ENCODE measurements around the gene RSAD1. TPM values are rescaled to one million over a fixed set of nuclear protein-coding genes. Genes with fewer than 3 reads are reported as not detected.

The RSAD1 gene
- total RNA-seq (2022; extraction: Qiagen RNA extraction; ENCODE audit: low read depth) = 26.5 to 36.3 TPM (median 32.8 TPM) in 5 replicates

DNA sequence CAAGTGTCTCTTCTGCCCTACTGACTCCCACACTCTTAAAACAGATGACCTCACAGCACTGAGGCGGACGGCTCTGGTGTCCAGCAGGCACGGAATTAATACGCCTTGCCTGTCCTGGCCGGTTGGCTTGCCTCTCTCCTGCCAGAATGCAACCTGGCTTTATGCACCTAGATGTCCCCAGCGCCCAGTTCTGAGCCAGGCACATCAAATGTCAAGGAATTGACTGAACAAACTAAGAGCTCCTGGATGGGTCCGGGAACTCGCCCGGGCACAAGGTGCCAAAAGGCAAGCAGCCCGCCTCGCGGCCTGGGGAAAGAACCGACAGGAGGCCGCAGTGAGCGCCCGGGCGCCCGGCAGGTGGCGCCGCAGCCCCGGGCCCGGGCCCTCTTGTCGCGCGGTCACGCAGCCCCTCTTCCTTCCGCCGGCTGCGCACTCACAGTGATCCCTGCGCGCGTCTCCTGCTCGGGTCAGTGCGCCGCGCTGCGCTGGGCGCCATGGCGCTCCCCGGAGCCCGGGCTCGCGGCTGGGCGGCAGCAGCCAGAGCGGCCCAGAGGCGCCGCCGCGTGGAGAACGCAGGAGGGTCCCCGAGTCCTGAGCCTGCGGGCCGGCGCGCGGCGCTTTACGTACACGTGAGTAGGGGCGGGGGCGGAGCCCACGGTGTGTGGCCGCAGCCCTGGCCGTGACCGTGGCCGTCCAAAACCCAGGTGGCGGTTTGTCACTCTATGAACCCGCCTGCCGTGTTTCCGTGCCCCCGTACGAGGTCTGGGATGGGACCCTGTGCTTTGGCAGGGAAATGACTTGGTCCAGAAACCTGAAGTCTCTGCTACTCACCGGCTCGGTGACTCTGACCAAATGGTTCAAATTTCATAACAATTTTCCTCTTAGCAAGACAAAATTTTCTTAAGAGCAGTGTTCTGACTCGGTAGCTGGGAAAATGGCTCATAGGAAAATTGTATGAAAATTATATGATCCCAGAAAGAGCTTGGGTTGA, at the start of gene RSAD1:
RSAD1 (plus strand) TSS at position 470 of the 991 bp plus-strand sequence; CDS start at position 495, 25 bp downstream.

DNA sequence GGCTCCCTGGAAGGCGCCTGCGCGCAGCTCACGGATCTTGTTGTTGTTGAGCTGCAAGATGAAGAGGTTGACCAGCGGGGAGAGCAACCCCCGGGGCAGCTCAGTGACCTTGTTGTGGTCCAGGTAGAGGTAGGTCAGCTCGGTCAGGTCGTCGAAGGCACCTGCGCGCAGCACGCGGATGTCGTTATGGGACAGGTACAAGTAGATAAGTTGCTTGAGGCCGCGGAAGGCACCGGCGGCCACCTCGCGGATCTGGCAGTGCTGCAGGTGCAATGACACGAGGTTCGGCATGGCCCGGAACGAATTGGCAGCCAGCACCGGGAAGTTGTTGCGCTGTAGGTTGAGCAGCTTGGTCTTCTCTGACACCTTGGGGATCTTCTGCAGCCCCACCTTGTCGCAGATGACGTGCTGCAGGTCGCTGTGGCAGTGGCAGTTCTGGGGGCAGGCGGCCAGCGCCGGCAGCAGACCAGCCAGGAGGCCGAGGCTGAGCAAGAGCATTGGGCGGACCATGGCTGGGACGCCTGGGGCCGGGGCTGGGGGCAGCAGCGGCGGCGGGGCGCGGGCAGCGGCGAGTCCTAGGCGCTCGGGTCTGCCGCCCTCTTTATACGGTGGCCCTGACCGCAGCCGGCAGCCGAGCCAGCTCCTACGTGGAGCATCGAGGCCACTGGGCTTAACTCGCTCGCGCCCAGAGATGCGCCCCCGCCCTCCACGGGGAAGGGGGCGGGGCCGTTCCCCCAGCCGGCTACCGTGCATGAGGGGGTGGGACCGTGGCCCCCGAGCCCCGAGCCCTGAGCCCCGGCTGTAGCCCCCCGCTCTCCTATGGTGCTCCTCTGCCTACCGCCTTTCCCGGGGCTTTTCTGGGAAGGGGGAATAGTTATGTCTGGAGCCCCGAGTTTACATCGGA, 10.1 kb upstream of the RSAD1 start, which contains the start of gene CHAD:
CHAD (minus strand) TSS at position 577 of the 904 bp plus-strand sequence; CDS start at position 510, 67 bp downstream.

DNA sequence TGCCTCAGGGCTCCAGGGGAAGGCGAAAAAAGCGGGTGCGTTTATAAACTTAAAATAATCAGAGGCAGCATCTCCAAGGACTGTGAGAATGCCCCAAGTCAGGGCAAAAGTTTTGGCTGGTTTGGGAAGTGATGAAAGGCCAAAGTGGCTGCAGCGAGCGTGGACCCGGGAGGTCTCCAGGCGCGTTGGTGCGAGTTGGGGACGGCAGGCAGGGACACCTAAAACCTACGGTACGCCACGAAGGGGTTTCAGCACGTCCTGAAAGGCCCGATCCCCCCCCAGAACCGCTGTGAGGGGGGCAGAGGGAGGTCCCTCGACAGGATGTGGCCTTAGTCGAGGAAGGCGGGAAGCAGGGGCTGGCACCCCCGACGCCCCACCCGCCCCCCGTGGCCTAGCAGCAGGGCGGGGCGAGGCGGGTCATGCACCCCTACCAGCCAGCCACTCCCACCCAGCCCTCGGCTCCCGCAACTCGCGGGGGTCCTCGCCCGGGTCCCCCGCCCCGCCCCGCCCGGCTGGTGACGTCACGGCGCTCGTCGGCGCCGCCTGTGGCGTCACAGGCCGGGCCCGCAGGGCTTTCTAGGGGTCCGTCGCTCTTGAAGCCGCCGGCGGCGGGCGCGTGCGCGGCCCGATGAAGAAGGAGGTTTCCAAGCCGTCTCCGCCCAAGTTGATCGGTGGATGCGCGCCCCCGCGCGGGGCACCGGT, 29.4 kb downstream of the RSAD1 start, which contains the start of gene MYCBPAP:
MYCBPAP (plus strand) TSS at position 569 of the 702 bp plus-strand sequence. CDS start 236 bp downstream, outside the sequence.

DNA sequence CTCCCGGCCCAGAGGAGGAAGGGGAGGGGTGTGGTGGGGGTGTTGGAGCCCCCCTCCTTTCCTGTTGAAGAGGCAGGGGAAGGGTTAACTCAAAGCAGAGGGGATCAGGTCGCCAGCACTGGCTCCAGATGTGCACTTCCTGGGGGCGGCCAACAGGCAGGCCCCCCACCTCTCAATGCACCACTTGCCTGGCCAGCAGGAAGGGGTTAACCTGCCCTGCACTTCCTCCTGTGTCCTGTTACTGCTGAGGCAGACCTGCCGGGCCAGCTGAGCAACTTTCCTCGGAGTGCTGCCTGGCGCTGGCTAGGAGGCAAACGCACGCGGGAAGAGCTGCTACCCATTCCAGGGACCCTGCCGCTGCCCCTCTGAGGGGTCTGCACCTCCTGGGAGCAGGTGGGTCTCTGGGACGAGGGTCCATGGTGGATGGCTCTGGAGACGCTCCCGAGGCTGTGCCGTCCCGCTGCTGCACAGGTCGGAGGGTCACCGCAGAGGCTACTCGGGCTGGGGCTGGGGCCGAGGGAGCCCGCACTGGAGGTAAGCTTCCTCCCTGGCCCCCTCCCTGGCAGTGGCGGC, 53.9 kb downstream of the RSAD1 start, which contains the start of gene EPN3:
EPN3 (plus strand) TSS at position 284 of the 573 bp plus-strand sequence. CDS start 3,822 bp downstream, outside the sequence.

Other genes starting within 250 kb of the RSAD1 start
- gene TMEM92, start 204.4 kb upstream of the RSAD1 start, total RNA-seq (2022; extraction: Qiagen RNA extraction; ENCODE audit: low read depth) = 18.0 to 31.0 TPM (median 24.0 TPM) in 5 replicates
- 18.1 to 24.4 TPM (median 22.6 TPM) in 5 replicates for gene XYLT2, start 132.7 kb upstream of the RSAD1 start, total RNA-seq (2022; extraction: Qiagen RNA extraction; ENCODE audit: low read depth)
- gene MRPL27, start 105.7 kb upstream of the RSAD1 start, total RNA-seq (2022; extraction: Qiagen RNA extraction; ENCODE audit: low read depth) = 135 to 155 TPM (median 143 TPM) in 5 replicates
- gene EME1, start 105.6 kb upstream of the RSAD1 start, total RNA-seq (2022; extraction: Qiagen RNA extraction; ENCODE audit: low read depth) = 12.7 to 15.9 TPM (median 14.4 TPM) in 5 replicates
- 235 to 249 TPM (median 243 TPM) in 5 replicates for gene LRRC59, start 81.3 kb upstream of the RSAD1 start, total RNA-seq (2022; extraction: Qiagen RNA extraction; ENCODE audit: low read depth)
- gene ACSF2, start 52.6 kb upstream of the RSAD1 start, total RNA-seq (2022; extraction: Qiagen RNA extraction; ENCODE audit: low read depth) = 10.3 to 15.4 TPM (median 13.6 TPM) in 5 replicates
- gene CHAD, start 10.0 kb upstream of the RSAD1 start, total RNA-seq (2022; extraction: Qiagen RNA extraction; ENCODE audit: low read depth) = not detected in 5 replicates
- gene MYCBPAP, start 29.6 kb downstream of the RSAD1 start, total RNA-seq (2022; extraction: Qiagen RNA extraction; ENCODE audit: low read depth) = 0.35 to 0.60 TPM (median 0.39 TPM) in 5 replicates
- gene EPN3, start 53.9 kb downstream of the RSAD1 start, total RNA-seq (2022; extraction: Qiagen RNA extraction; ENCODE audit: low read depth) = 0.17 to 0.78 TPM (median 0.23 TPM) in 5 replicates
- 68.4 to 89.0 TPM (median 81.4 TPM) in 5 replicates for gene SPATA20, start 68.3 kb downstream of the RSAD1 start, total RNA-seq (2022; extraction: Qiagen RNA extraction; ENCODE audit: low read depth)
- 3.4 to 5.3 TPM (median 4.6 TPM) in 5 replicates for gene CACNA1G, start 81.9 kb downstream of the RSAD1 start, total RNA-seq (2022; extraction: Qiagen RNA extraction; ENCODE audit: low read depth)
- gene ABCC3, start 156.0 kb downstream of the RSAD1 start, total RNA-seq (2022; extraction: Qiagen RNA extraction; ENCODE audit: low read depth) = 116 to 158 TPM (median 140 TPM) in 5 replicates
- gene ANKRD40, start 229.1 kb downstream of the RSAD1 start, total RNA-seq (2022; extraction: Qiagen RNA extraction; ENCODE audit: low read depth) = 50.4 to 53.3 TPM (median 50.9 TPM) in 5 replicates
- 55.7 to 106 TPM (median 92.9 TPM) in 5 replicates for gene LUC7L3, start 240.7 kb downstream of the RSAD1 start, total RNA-seq (2022; extraction: Qiagen RNA extraction; ENCODE audit: low read depth)